HTERT RPE-1 (cell line): ENCODE data around the gene TMEM125.

Experiments
- in situ Hi-C: fragments of 300-500 bp; cut with MboI; formaldehyde crosslinking; loops from 4 replicates; pipeline ENCODE4 v1.14.3; 2020; ENCODE audit warnings: low sequenced_read_pairs

Gene TMEM125

GRCh38 chr1:43272576-43273571, 3.1 kb downstream of the TMEM125 start:
- in situ Hi-C loops: no loop called here

DNA sequence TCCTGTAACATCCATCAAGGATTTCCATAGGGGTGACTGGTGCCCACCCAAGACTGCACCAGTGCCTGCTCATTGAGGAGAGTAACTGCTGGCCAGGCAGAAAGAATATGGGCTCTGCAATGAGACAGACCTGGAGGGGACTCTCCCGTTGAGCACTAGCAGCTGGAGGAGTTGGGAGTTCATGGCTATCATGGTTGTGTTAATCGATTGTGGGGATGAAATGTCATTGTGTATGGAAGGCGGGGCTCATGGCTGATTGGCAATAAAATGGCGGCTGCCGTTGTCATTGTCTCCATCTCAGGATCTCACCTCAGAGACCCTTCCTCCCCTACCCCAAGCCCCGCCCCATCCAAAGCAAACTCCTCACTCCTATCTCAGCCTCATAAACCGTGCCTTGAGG, 3.9 kb downstream of the TMEM125 start:
- in situ Hi-C loops: no loop called here

- in situ Hi-C loops: no loop called here
These were observed 4.5 kb downstream of the TMEM125 start for GRCh38 chr1:43274125-43274803.

- in situ Hi-C loops: no loop called here
These were observed 5.0 kb downstream of the TMEM125 start for GRCh38 chr1:43274804-43275180.

DNA sequence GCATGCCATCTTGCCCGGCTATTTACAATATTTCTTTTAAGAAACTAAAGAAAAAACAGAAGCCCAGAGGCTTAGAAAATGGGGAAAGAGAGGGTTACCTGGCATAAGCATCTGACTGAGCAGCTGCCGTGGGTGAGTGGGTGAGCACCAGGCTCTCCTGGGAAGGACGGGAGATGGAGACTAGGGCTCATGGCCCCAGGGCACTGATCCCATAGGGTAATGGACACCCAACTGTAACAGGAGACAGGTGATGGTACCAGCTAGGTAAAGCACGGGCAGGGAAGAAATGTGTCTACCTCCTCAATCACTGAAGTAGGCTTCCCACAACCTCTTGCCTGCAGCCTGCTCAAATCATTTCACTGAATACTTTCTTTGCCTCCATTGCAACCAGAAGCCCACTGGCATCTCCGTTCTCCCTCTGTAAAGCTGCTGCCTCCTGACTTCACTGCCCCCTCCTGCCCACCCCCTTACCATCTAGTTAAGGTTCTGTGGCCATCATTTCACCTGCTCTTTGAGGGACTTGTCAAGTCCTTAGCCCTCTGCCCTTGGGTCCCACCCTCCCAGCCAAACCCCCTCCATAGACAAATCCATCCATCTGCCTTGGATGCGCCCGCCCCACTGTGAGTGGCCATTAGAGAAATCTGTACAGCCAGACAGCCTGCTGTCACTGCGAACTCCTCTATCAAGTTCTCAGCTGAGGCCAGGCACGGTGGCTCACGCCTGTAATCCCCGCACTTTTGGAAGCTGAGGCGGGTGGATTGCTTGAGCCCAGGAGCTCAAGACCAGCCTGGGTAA, 6.2 kb downstream of the TMEM125 start:
- in situ Hi-C loops: no loop called here

GRCh38 chr1:43276673-43277072, 6.9 kb downstream of the TMEM125 start:
- in situ Hi-C loops: no loop called here

DNA sequence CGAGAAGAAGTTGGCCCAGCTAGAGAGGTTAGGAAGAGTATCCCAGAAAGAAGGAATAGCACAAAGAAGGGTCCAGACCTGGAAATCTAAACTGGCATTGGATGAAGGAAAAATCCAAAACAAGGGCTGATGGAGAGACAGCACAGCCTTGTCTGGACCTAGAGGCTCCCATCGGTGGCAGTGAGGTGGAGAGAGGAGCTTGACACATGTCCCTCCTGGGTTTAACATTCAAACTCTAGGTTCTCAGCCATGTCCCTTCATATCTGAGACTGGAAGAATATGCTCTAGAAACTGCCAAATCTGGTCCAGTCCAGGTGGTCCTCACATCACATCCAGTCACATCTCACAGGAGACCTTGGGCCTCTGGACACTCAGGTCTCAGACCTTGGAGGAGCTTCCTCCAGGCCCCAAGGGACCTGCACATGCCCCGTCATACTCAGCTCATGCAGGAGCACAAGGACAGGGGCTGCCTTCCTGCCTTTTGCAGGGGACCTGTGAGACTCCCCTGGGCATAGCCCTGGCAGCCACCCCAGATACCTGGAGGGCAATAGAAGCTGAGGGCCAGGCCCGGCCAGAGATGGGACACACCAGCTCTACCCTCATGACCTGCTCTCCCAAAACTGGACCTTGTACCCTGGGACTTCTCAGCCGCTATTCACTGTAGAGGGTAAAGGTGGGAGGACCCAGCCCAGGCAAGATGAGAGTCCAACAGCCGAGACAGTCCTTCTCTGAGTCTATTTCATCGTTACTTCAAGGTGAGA, 7.5 kb downstream of the TMEM125 start:
- in situ Hi-C loops: no loop called here

DNA sequence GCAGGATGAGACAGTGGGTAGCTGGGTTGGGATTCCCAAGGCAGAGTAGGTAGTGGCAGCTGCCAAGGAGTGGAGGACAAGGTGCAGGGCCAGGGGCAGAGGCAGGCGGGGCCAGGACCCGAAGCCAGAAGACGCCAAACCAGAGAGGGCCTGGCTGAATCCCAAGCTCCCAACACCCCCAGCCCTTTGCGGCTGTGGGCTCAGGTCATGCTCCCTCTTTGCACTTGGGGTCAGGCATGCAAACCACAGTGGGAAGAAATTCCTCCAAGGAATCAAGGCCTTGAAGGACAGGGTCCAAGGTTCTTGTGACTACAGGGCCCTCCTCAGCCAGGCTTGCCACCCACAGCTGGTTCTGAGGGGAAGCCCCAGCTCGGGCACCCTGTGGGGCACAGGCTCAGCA, 9.4 kb downstream of the TMEM125 start:
- in situ Hi-C loops: no loop called here

DNA sequence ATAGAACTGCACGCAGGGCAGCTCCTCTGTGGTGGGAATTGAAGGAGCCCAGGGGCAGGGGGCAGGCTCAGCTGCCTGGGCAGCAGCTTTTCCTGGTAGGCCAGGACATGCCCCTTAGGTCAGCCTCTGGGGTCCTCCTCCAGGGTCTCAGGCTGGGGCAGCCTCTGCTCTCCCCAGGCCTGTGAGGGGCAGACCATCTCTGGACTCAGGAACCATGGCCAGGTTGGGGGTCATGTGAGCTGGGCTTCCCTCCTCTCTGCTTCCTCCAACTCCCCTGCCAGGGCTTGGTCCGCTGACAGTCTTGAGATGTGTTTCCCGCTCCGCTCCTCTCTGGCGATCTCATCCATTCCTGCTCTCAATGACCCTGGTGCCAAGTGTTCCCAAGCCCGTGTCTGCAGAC, 9.9 kb downstream of the TMEM125 start:
- in situ Hi-C loops: no loop called here

GRCh38 chr1:43280692-43281091, 10.9 kb downstream of the TMEM125 start:
- in situ Hi-C loops: no loop called here

- in situ Hi-C loops: no loop called here
These were observed 12.7 kb downstream of the TMEM125 start for GRCh38 chr1:43282220-43283195.

GRCh38 chr1:43284065-43284464, 14.3 kb downstream of the TMEM125 start:
- in situ Hi-C loops: no loop called here

DNA sequence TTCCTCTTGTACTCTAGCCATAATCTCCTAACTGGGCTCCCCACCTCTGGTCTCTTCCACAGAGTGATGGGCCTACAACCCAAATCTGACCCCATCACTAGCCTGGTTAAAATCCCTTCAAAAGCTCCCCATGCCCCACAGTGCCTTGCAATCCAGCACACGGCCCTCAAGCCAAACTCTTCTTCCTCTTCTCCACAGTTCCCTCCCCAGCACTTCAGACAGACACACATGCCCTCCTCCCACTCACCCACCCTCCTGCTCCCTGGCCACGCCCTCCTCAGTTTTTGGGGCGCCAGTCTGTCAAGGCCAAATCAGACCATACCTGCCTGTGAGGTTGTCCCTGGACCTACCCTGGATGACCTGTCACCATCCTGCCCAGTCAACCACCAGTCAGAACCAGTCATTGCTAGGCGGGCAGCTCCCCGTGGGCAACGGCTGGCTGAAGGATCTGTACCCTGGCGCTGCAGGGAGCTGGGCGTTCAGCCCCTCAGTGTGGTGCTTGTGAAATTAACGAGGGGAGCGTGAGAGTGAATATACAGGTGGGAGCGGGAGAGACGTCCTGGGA, 14.8 kb downstream of the TMEM125 start:
- in situ Hi-C loops: no loop called here

DNA sequence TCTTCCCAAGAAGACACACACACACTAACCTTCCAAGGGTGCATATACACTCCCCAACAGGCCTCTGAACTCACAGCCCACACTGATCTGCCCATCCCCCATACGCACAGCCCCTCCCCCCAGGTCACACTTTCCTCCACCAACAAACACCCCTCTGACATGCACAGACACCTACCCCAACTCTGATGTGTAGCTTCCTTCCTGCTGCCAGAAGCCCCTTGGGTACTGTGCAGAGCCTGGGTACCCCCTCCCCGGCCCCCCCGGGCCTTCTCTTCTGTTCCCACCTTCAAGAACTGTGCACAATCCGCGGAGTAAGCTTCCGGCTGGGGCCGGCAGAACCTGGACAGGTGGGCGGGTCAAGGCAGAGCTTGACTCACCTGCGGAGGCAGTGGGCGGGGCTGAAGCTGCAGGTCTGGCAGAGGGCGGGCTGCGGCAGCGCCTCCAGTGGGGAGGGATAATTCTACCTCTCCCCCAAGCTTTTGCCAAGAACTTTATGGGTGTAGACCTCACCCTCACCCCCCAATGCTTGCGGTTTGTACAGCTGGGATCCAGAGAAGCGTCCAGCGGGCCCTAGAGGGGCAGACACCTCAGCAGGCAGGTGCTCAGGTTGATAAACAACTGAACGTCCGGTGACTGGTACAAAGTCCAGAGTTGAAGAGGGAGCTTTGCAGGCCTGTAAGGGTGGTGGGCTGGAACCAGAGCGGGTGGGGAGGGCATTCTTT, 15.6 kb downstream of the TMEM125 start, which contains the start of gene C1orf210:
C1orf210 (minus strand) TSS at position 313 of the 722 bp plus-strand sequence. CDS start 2,311 bp downstream, outside the sequence.
- in situ Hi-C loops: no loop called here

GRCh38 chr1:43286115-43286514, 16.3 kb downstream of the TMEM125 start:
- in situ Hi-C loops: no loop called here

- in situ Hi-C loops: no loop called here
These were observed 16.8 kb downstream of the TMEM125 start for GRCh38 chr1:43286533-43286932.

GRCh38 chr1:43288058-43288784, 18.4 kb downstream of the TMEM125 start:
- in situ Hi-C loops: no loop called here
